OCI-LY7 (cell line): ENCODE results near the gene MRGPRE.

Experiments used
- EZH2phosphoT487 ChIP-seq: fragments of 200-600 bp; sonication (generic); IDR thresholded peaks from 2 replicates; pipeline ENCODE4 v1.6.1; 2018; ENCODE audit warnings: low read depth, borderline replicate concordance, mild to moderate bottlenecking, mixed run types, antibody characterized with exemption, low read length, moderate library complexity, mixed read lengths
- TF ChIP-seq, protein P1 (sequence below): fragments of 200-600 bp; sonication (generic); conservative IDR thresholded peaks from 2 replicates; pipeline ENCODE4 v1.5.1; 2014; ENCODE audit warnings: mild to moderate bottlenecking, antibody characterized with exemption, low read length, moderate library complexity, mixed read lengths

DNA sequence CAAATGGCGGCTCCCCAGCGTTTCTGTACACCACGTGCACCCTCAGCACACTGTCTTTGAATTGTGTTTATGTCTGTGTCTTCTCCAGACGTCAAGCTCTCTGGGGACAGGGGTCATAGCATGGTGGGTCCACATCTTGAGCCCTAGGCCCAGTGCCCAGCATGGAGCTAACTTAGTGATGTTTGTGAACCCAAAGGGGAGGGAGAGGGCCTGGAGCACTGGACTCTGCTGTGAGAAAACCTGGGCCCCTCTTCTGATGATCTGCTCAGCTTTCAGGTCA lies 17.9 kb downstream of the MRGPRE start:
- TF ChIP-seq, protein P1, sequence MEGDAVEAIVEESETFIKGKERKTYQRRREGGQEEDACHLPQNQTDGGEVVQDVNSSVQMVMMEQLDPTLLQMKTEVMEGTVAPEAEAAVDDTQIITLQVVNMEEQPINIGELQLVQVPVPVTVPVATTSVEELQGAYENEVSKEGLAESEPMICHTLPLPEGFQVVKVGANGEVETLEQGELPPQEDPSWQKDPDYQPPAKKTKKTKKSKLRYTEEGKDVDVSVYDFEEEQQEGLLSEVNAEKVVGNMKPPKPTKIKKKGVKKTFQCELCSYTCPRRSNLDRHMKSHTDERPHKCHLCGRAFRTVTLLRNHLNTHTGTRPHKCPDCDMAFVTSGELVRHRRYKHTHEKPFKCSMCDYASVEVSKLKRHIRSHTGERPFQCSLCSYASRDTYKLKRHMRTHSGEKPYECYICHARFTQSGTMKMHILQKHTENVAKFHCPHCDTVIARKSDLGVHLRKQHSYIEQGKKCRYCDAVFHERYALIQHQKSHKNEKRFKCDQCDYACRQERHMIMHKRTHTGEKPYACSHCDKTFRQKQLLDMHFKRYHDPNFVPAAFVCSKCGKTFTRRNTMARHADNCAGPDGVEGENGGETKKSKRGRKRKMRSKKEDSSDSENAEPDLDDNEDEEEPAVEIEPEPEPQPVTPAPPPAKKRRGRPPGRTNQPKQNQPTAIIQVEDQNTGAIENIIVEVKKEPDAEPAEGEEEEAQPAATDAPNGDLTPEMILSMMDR: no peak
- no peak for TF ChIP-seq EZH2phosphoT487
